Loucy (cell line): ENCODE measurements around the gene TTPAL.

Experiments used
- EZH2phosphoT487 ChIP-seq: fragments of 200-600 bp; IDR thresholded peaks from 2 replicates; pipeline ENCODE4 v1.6.1; 2018; ENCODE audit warnings: antibody characterized with exemption, mild to moderate bottlenecking, moderate library complexity, borderline replicate concordance
- TF ChIP-seq, protein P1 (sequence below): fragments of 200-600 bp; sonication (generic); conservative IDR thresholded peaks from 2 replicates; pipeline ENCODE4 v1.5.1; 2014; ENCODE audit warnings: mild to moderate bottlenecking, antibody characterized with exemption, low read length

GRCh38 chr20:44501448-44501847 lies 25.8 kb downstream of the TTPAL start:
- TF ChIP-seq, protein P1, sequence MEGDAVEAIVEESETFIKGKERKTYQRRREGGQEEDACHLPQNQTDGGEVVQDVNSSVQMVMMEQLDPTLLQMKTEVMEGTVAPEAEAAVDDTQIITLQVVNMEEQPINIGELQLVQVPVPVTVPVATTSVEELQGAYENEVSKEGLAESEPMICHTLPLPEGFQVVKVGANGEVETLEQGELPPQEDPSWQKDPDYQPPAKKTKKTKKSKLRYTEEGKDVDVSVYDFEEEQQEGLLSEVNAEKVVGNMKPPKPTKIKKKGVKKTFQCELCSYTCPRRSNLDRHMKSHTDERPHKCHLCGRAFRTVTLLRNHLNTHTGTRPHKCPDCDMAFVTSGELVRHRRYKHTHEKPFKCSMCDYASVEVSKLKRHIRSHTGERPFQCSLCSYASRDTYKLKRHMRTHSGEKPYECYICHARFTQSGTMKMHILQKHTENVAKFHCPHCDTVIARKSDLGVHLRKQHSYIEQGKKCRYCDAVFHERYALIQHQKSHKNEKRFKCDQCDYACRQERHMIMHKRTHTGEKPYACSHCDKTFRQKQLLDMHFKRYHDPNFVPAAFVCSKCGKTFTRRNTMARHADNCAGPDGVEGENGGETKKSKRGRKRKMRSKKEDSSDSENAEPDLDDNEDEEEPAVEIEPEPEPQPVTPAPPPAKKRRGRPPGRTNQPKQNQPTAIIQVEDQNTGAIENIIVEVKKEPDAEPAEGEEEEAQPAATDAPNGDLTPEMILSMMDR: no peak
- TF ChIP-seq EZH2phosphoT487: no peak
